HG03520 (cell line): ENCODE results near the gene BPTF.
A peak's percentile ranks its signal among the peaks of the same experiment; 100 is the strongest.
"Not testable (repeated sequence)": the region's sequence is repeated elsewhere in the genome, so short reads cannot be mapped to it uniquely, and the experiment has no call there.

Experiments
- ATAC-seq: cut with Tn5 transposase; IDR thresholded peaks from one replicate; pipeline ENCODE4 v1.9.1; 2021; ENCODE audit warnings: mild to moderate bottlenecking, moderate library complexity; ENCODE audit not compliant: unreplicated experiment

The BPTF gene

GRCh38 chr17:67999291-67999911 is 174.1 kb downstream of the BPTF start:
- no peak for ATAC-seq

- ATAC-seq: no peak
Measured at GRCh38 chr17:68004201-68004600, 178.9 kb downstream of the BPTF start.

- no peak for ATAC-seq
Measured at GRCh38 chr17:68006797-68007196, 181.5 kb downstream of the BPTF start.

- ATAC-seq: no peak
Measured at GRCh38 chr17:68011199-68011665, 185.9 kb downstream of the BPTF start.

GRCh38 chr17:68013385-68013784 is 188.1 kb downstream of the BPTF start:
- no peak for ATAC-seq

GRCh38 chr17:68015081-68015723 is 189.9 kb downstream of the BPTF start:
- no peak for ATAC-seq

GRCh38 chr17:68016838-68017237 is 191.5 kb downstream of the BPTF start:
- ATAC-seq: no peak

GRCh38 chr17:68018493-68018892 is 193.2 kb downstream of the BPTF start:
- ATAC-seq: not testable (repeated sequence)

GRCh38 chr17:68019336-68019674 is 194.0 kb downstream of the BPTF start:
- ATAC-seq: no peak

GRCh38 chr17:68019675-68020408 is 194.5 kb downstream of the BPTF start:
- peak; percentile 80 for ATAC-seq

- no peak for ATAC-seq
Measured at GRCh38 chr17:68020409-68020756, 195.1 kb downstream of the BPTF start.

GRCh38 chr17:68020791-68021190 is 195.5 kb downstream of the BPTF start:
- ATAC-seq: not testable (repeated sequence)

- ATAC-seq: no peak
Measured at GRCh38 chr17:68021963-68022362, 196.7 kb downstream of the BPTF start.

- not testable (repeated sequence) for ATAC-seq
Measured at GRCh38 chr17:68022547-68022946, 197.2 kb downstream of the BPTF start.

- ATAC-seq: no peak
Measured at GRCh38 chr17:68029512-68030215, 204.4 kb downstream of the BPTF start.
